Endodermal cell (in vitro differentiated cells): ENCODE measurements around the gene PADI3. TPM values are rescaled to one million over a fixed set of nuclear protein-coding genes. Genes with fewer than 3 reads are reported as not detected.

Experiments
- DNase-seq: peaks from one replicate; pipeline ENCODE4 v3.0.0-alpha.2; 2017
- H3K27ac ChIP-seq: 2 replicates; pipeline ENCODE4 v1.5.1; 2013; ENCODE audit warnings: mild to moderate bottlenecking, low read depth, low read length, moderate library complexity
- H3K27me3 ChIP-seq: 2 replicates; pipeline ENCODE4 v1.6.1; 2013; ENCODE audit warnings: mild to moderate bottlenecking, low read length, moderate library complexity; ENCODE audit not compliant: insufficient read depth, control insufficient read depth, poor library complexity, severe bottlenecking
- H3K36me3 ChIP-seq: 2 replicates; pipeline ENCODE4 v1.7.0; 2013; ENCODE audit warnings: mild to moderate bottlenecking, low read length, moderate library complexity; ENCODE audit not compliant: control insufficient read depth, insufficient read depth
- H3K4me1 ChIP-seq: one replicate; pipeline ENCODE4 v1.7.0; 2013; ENCODE audit warnings: low read length; ENCODE audit not compliant: control insufficient read depth, insufficient read depth
- H3K4me3 ChIP-seq: 2 replicates; pipeline ENCODE4 v1.5.1; 2013; ENCODE audit warnings: mild to moderate bottlenecking, low read length, moderate library complexity
- H3K9ac ChIP-seq: 2 replicates; pipeline ENCODE4 v1.6.1; 2013; ENCODE audit warnings: mild to moderate bottlenecking, low read length, moderate library complexity; ENCODE audit not compliant: poor library complexity, severe bottlenecking; ENCODE audit errors: extremely low read depth
- H3K9me3 ChIP-seq: 2 replicates; pipeline ENCODE4 v1.6.1; 2013; ENCODE audit warnings: mild to moderate bottlenecking, low read length, moderate library complexity; ENCODE audit not compliant: control insufficient read depth
- H3K27ac Mint-ChIP-seq: 2 replicates; pipeline ENCODE4 v1.8.0; 2020; ENCODE audit warnings: mixed read lengths
- H3K27me3 Mint-ChIP-seq: 2 replicates; pipeline ENCODE4 v1.8.0; 2021; ENCODE audit warnings: mild to moderate bottlenecking, mixed read lengths; ENCODE audit not compliant: insufficient read depth
- H3K36me3 Mint-ChIP-seq: 2 replicates; pipeline ENCODE4 v1.8.0; 2020; ENCODE audit warnings: low read depth, mixed read lengths
- H3K4me1 Mint-ChIP-seq: 2 replicates; pipeline ENCODE4 v1.8.0; 2020; ENCODE audit warnings: mixed read lengths
- H3K4me3 Mint-ChIP-seq: 2 replicates; pipeline ENCODE4 v1.8.0; 2020; ENCODE audit warnings: mild to moderate bottlenecking, moderate library complexity, mixed read lengths
- H3K9me3 Mint-ChIP-seq: 2 replicates; pipeline ENCODE4 v1.8.0; 2020; ENCODE audit warnings: mild to moderate bottlenecking, mixed read lengths
- WGBS, 2 experiments: methylation state at CpG; one replicate each; pipeline versions ENCODE4 v1.1.5 to v1.1.7; 2013; ENCODE audit warnings: missing lambda C conversion rate in 2 of 2, mixed read lengths in 1 of 2; ENCODE audit not compliant: insufficient coverage in 1 of 2, insufficient read length in 1 of 2; 5-methylcytosine and 5-hydroxymethylcytosine counted together
- total RNA-seq, 2 donors: library from RNA; stranded (reverse); fragmentation: NEBNext Ultra II Directional in 1 of 2; extraction: Animal tissue kit (Norgen Biotek cat#: 25700) in 1 of 2; gene quantifications; 2 replicates in 1 of 2; 3 replicates in 1 of 2; pipeline ENCODE4 v1.2.1, GENCODE V29; 2021
- TF ChIP-seq, protein P1 (sequence below): fragments of 200-600 bp; sonication (generic); conservative IDR thresholded peaks from 2 replicates; pipeline ENCODE4 v1.5.0; 2021; ENCODE audit warnings: antibody characterized with exemption, mild to moderate bottlenecking

PADI3 gene
- total RNA-seq, 2 donors from 2014 or later = 0.29 to 0.33 TPM

DNA sequence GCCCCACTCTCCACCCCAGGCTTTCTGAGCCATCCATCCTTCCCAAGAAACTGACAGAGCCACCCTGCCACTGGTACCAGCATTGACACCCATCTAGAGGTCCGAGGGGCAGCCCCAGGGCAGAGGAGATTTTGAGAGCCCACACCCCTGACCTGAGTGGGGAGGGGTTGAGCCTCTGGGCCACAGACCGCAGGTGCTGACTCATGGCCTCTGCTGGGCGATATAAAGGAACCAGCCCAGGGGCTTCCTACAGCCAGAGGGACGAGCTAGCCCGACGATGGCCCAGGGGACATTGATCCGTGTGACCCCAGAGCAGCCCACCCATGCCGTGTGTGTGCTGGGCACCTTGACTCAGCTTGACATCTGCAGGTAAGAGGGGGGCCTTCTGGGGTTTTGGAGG is 59.0 kb downstream of the PADI3 start, which contains the start of gene PADI4:
TSS of gene PADI4 (plus strand) at position 252 of the 400 bp plus-strand sequence. CDS start at position 278, 26 bp downstream.
- no peaks in the 10 kb centered on the region for H3K9me3 ChIP-seq
- Mint-ChIP-seq H3K36me3 (no peaks in the 10 kb centered on the region), H3K9me3 (peaks cover 5% of the 10 kb centered on the region), H3K4me3 (no peak within 1 kb of the TSS), H3K27ac (no peak within 1 kb of the TSS), H3K4me1 (peaks cover 16% of the 10 kb centered on the region), H3K27me3 (no peaks in the 10 kb centered on the region)
- H3K9ac ChIP-seq = no peak within 1 kb of the TSS
- H3K4me1 ChIP-seq = no peaks in the 10 kb centered on the region
- TF ChIP-seq, protein P1, sequence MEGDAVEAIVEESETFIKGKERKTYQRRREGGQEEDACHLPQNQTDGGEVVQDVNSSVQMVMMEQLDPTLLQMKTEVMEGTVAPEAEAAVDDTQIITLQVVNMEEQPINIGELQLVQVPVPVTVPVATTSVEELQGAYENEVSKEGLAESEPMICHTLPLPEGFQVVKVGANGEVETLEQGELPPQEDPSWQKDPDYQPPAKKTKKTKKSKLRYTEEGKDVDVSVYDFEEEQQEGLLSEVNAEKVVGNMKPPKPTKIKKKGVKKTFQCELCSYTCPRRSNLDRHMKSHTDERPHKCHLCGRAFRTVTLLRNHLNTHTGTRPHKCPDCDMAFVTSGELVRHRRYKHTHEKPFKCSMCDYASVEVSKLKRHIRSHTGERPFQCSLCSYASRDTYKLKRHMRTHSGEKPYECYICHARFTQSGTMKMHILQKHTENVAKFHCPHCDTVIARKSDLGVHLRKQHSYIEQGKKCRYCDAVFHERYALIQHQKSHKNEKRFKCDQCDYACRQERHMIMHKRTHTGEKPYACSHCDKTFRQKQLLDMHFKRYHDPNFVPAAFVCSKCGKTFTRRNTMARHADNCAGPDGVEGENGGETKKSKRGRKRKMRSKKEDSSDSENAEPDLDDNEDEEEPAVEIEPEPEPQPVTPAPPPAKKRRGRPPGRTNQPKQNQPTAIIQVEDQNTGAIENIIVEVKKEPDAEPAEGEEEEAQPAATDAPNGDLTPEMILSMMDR = no peak
- H3K27ac ChIP-seq = no peak within 1 kb of the TSS
- no peak within 1 kb of the TSS for H3K4me3 ChIP-seq
- no peak for DNase-seq
- 58 to 87% methylated on average over 4 to 8 of the region's 8 CpGs for WGBS, 2 experiments
- H3K27me3 ChIP-seq = no peaks in the 10 kb centered on the region
- H3K36me3 ChIP-seq = no peaks in the 10 kb centered on the region

DNA sequence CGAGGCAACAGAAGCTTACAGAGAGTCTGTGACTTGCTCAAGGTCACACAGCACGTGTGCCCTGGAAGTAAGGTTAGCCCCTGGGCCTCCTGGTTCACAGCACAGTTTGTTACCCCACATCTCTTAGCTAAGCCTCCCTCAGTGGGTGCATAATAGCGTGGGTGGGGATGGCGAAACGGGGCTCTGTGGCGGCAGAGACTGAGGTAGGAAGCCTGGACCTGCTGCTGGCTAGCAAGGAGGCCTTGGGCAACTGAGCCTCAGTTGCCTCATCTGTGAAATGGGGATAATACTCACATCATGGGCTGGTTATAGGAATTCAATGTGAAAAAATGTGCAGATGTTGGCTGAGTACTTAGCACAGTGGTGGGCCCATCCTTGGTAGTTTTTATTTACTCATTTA is 59.7 kb downstream of the PADI3 start:
- Mint-ChIP-seq H3K9me3 (peaks cover under 1% of the 10 kb centered on the region), H3K4me1 (peaks cover 16% of the 10 kb centered on the region), H3K4me3 (no peak overlapping the region), H3K27me3 (no peaks in the 10 kb centered on the region), H3K27ac (no peak overlapping the region), H3K36me3 (no peaks in the 10 kb centered on the region)
- Histone ChIP-seq H3K27me3 (no peaks in the 10 kb centered on the region), H3K4me1 (no peaks in the 10 kb centered on the region), H3K36me3 (no peaks in the 10 kb centered on the region), H3K9me3 (no peaks in the 10 kb centered on the region), H3K27ac (no peak overlapping the region), H3K4me3 (no peak overlapping the region), H3K9ac (no peak overlapping the region)
- 63 to 64% methylated on average over 6 of the region's 6 CpGs for WGBS, 2 experiments
- DNase-seq = no peak
- TF ChIP-seq, protein P1 = no peak

DNA sequence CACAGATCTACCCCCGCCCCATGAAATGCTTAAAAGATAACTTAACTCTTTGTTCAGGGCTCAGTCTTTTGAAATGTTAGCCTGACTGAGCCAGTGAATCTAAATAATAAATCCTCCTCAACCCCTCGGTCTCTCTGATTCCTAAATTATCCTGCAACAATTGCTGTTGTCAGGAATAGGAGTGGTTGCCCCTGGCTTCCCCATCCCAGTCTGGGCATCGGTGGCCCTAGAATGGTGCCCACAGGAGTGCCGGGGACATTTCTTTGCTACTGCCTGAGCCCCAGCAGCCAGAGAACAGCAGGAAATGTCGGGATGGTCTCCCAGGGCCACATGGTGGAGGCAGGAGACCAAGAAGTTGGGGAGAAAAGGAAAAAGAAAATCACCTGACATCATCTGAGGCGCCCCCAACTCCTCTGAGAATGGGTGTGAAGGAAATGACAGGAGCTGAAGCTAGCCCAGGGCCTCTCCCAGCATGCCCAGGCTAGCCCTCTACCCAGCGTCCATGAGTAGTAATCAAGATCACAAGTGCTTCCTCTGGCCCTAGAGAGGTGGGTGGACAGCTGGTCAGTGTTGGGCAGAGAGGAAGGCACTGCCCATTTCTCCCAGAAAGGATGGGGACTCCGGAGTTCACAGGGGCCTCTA is 60.6 kb downstream of the PADI3 start:
- Histone ChIP-seq H3K4me3 (no peak overlapping the region), H3K36me3 (no peaks in the 10 kb centered on the region), H3K27ac (no peak overlapping the region), H3K4me1 (no peaks in the 10 kb centered on the region), H3K9me3 (no peaks in the 10 kb centered on the region), H3K27me3 (no peaks in the 10 kb centered on the region), H3K9ac (no peak overlapping the region)
- DNase-seq = peak; percentile 48
- TF ChIP-seq, protein P1 = no peak
- Mint-ChIP-seq H3K4me3 (no peak overlapping the region), H3K36me3 (no peaks in the 10 kb centered on the region), H3K9me3 (no peaks in the 10 kb centered on the region), H3K27me3 (no peaks in the 10 kb centered on the region), H3K4me1 (peaks cover 12% of the 10 kb centered on the region), H3K27ac (no peak overlapping the region)
- 72 to 88% methylated on average over 2 to 8 of the region's 8 CpGs for WGBS, 2 experiments
